ENCODE measurements around the gene NPBWR2.

Gene NPBWR2

DNA sequence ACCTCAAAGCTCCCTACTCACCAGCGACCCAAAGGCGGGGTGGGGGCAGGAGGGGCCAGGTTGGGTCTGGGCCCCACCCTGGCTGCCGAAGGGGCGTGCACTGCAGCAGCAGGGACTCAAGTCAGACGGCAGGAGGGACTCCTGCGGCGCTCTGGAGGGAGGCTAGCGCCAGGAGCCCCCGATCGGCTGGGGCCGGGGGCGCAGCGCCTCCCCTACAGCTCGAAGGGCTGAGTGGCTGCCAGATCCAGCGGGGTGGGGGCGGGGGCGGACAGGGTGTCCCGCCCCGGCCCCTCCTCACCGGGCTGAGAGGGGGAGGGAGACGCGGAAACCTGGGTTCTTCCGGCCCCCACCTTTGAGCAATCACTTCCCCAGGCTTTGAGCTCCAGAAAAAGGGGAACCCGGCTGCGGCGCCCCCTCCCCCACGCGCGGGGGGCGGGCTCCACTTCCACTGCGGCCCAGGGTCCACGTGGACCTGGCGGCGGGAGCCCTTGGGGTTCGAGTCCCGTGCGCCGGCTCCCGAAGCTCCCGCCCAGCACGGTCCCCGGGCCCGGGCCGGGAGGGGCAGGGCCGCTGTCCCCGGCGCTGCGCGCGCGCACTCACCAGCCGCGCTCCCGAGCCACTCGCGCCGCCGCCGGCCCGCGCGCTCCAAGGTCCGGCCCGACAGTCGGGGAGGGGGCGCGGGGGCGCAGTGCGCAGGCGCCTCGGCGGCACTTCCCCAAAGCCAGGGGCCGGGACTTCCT lies 27.9 kb downstream of the NPBWR2 start, which contains the start of gene RGS19 (continued):
- TF ChIP-seq ZNF704 (tag by site-specific recombination; IDR thresholded peaks at IDR 0.05) (no peak), BCL11A (tag by site-specific recombination; IDR thresholded peaks at IDR 0.05; ENCODE audit: low read depth) (no peak), ZNF184 (tag by site-specific recombination; IDR thresholded peaks at IDR 0.05) (no peak), ZNF624 (tag by site-specific recombination; IDR thresholded peaks at IDR 0.05) (no peak), ZBTB44 (tag by site-specific recombination; IDR thresholded peaks at IDR 0.05) (no peak), MEIS1 (CRISPR knock-in tag; IDR thresholded peaks at IDR 0.05; ENCODE audit: borderline replicate concordance) (no peak), ZNF623 (tag by site-specific recombination; IDR thresholded peaks at IDR 0.05) (no peak), ZNF391 (tag by site-specific recombination; IDR thresholded peaks at IDR 0.05; ENCODE audit: borderline replicate concordance, low read depth) (no peak), ZNF777 (tag by site-specific recombination; IDR thresholded peaks at IDR 0.05; ENCODE audit: borderline replicate concordance) (no peak), ZNF449 (tag by site-specific recombination; IDR thresholded peaks at IDR 0.05) (no peak), ZEB2 (tag by site-specific recombination; IDR thresholded peaks at IDR 0.05) (peak; percentile 52; the same call in 1 of the 2 replicates), ZNF292 (tag by site-specific recombination; IDR thresholded peaks at IDR 0.05; ENCODE audit: borderline replicate concordance, low read depth) (no peak), ZNF16 (tag by site-specific recombination; IDR thresholded peaks at IDR 0.05; ENCODE audit: low read depth) (no peak), ZNF518A (tag by site-specific recombination; conservative IDR thresholded peaks at IDR 0.05; ENCODE audit: low read depth) (no peak), ZNF354C (tag by site-specific recombination; IDR thresholded peaks at IDR 0.05; ENCODE audit: borderline replicate concordance, low read depth) (no peak), ZBTB21 (tag by site-specific recombination; IDR thresholded peaks at IDR 0.05) (no peak), ZNF530 (tag by site-specific recombination; IDR thresholded peaks at IDR 0.05; ENCODE audit: low read depth) (no peak), MYNN (tag by site-specific recombination; IDR thresholded peaks at IDR 0.05; ENCODE audit: borderline replicate concordance) (no peak), ZNF423 (tag by site-specific recombination; IDR thresholded peaks at IDR 0.05) (no peak), ZNF707 (tag by site-specific recombination; IDR thresholded peaks at IDR 0.05) (no peak), ZNF701 (tag by site-specific recombination; IDR thresholded peaks at IDR 0.05) (no peak), KLF16 (tag by site-specific recombination; IDR thresholded peaks at IDR 0.05) (peak; percentile 70; the same call in 1 of the 2 replicates), MZF1 (tag by site-specific recombination; IDR thresholded peaks at IDR 0.05; ENCODE audit: borderline replicate concordance) (no peak), ZNF37A (tag by site-specific recombination; IDR thresholded peaks at IDR 0.05) (no peak)
- TF ChIP-seq, protein P1, sequence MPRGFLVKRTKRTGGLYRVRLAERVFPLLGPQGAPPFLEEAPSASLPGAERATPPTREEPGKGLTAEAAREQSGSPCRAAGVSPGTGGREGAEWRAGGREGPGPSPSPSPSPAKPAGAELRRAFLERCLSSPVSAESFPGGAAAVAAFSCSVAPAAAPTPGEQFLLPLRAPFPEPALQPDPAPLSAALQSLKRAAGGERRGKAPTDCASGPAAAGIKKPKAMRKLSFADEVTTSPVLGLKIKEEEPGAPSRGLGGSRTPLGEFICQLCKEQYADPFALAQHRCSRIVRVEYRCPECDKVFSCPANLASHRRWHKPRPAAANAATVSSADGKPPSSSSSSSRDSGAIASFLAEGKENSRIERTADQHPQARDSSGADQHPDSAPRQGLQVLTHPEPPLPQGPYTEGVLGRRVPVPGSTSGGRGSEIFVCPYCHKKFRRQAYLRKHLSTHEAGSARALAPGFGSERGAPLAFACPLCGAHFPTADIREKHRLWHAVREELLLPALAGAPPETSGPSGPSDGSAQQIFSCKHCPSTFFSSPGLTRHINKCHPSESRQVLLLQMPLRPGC (tag by site-specific recombination; IDR thresholded peaks at IDR 0.05): no peak
- TF ChIP-seq, protein P2, sequence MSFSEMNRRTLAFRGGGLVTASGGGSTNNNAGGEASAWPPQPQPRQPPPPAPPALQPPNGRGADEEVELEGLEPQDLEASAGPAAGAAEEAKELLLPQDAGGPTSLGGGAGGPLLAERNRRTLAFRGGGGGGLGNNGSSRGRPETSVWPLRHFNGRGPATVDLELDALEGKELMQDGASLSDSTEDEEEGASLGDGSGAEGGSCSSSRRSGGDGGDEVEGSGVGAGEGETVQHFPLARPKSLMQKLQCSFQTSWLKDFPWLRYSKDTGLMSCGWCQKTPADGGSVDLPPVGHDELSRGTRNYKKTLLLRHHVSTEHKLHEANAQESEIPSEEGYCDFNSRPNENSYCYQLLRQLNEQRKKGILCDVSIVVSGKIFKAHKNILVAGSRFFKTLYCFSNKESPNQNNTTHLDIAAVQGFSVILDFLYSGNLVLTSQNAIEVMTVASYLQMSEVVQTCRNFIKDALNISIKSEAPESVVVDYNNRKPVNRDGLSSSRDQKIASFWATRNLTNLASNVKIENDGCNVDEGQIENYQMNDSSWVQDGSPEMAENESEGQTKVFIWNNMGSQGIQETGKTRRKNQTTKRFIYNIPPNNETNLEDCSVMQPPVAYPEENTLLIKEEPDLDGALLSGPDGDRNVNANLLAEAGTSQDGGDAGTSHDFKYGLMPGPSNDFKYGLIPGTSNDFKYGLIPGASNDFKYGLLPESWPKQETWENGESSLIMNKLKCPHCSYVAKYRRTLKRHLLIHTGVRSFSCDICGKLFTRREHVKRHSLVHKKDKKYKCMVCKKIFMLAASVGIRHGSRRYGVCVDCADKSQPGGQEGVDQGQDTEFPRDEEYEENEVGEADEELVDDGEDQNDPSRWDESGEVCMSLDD (tag by site-specific recombination; IDR thresholded peaks at IDR 0.05): peak; percentile 90
